Fibroblast of skin of scalp (primary cell): Measurements from ENCODE around the gene CNGB1.
"Not testable (repeated sequence)": the region's sequence is repeated elsewhere in the genome, so short reads cannot be mapped to it uniquely, and the experiment has no call there.

Source experiments
- DNase-seq: peaks from one replicate; pipeline ENCODE4 v3.0.0-alpha.2; 2013

The CNGB1 gene

GRCh38 chr16:57996406-57997175, 25.7 kb upstream of the CNGB1 start:
- no peak for DNase-seq

GRCh38 chr16:57995721-57996405, 24.9 kb upstream of the CNGB1 start:
- DNase-seq, result no peak

- DNase-seq, result peak; percentile 35
Observed at GRCh38 chr16:57994778-57995177, 23.9 kb upstream of the CNGB1 start.

- DNase-seq, result no peak
Observed at GRCh38 chr16:57994361-57994760, 23.4 kb upstream of the CNGB1 start.

- DNase-seq, result no peak
Observed at GRCh38 chr16:57993897-57994296, 23.0 kb upstream of the CNGB1 start.

- DNase-seq, result no peak
Observed at GRCh38 chr16:57993438-57993837, 22.5 kb upstream of the CNGB1 start.

GRCh38 chr16:57992084-57992483, 21.2 kb upstream of the CNGB1 start:
- DNase-seq, result no peak

- DNase-seq, result no peak
Observed at GRCh38 chr16:57991551-57992059, 20.7 kb upstream of the CNGB1 start.

GRCh38 chr16:57988929-57989328, 18.0 kb upstream of the CNGB1 start:
- DNase-seq, result no peak

- no peak for DNase-seq
Observed at GRCh38 chr16:57987441-57988177, 16.7 kb upstream of the CNGB1 start.

- DNase-seq, result no peak
Observed at GRCh38 chr16:57986196-57986595, 15.3 kb upstream of the CNGB1 start.

- no peak for DNase-seq
Observed at GRCh38 chr16:57985204-57986181, 14.6 kb upstream of the CNGB1 start.

GRCh38 chr16:57984443-57985203, 13.7 kb upstream of the CNGB1 start:
- peak; percentile 76 for DNase-seq

- no peak for DNase-seq
Observed at GRCh38 chr16:57982385-57982784, 11.5 kb upstream of the CNGB1 start.

- no peak for DNase-seq
Observed at GRCh38 chr16:57981636-57982035, 10.7 kb upstream of the CNGB1 start.

- no peak for DNase-seq
Observed at GRCh38 chr16:57979006-57979585, 8.2 kb upstream of the CNGB1 start.

- DNase-seq, result not testable (repeated sequence)
Observed at GRCh38 chr16:57978070-57978465, 7.1 kb upstream of the CNGB1 start.

GRCh38 chr16:57977418-57978069, 6.6 kb upstream of the CNGB1 start:
- no peak for DNase-seq

GRCh38 chr16:57976331-57976796, 5.4 kb upstream of the CNGB1 start:
- no peak for DNase-seq

- no peak for DNase-seq
Observed at GRCh38 chr16:57972306-57972705, 1.4 kb upstream of the CNGB1 start.
